IMR-90 (cell line): ENCODE measurements around the gene ROCK1. TPM values are rescaled to one million over a fixed set of nuclear protein-coding genes. Genes with fewer than 3 reads are reported as not detected.
"Not testable (repeated sequence)": the region's sequence is repeated elsewhere in the genome, so short reads cannot be mapped to it uniquely, and the experiment has no call there.

Experiments
- ATAC-seq: fragments of 200-7000 bp; cut with Tn5 transposase; 2 replicates; pipeline ENCODE4 v1.9.1; 2020; ENCODE audit warnings: low read depth, mild to moderate bottlenecking, moderate library complexity
- BruUV-seq: library from RNA; stranded (reverse); fragments of 400-500 nt; replicated peaks from 2 replicates; lab custom pipeline; 2021; lab: Mats Ljungman, UMichigan
- CTCF ChIA-PET: fragments of 300-600 bp; formaldehyde crosslinking; extraction: SDS; loops from one replicate; lab custom pipeline; 2021; ENCODE audit warnings: antibody characterized with exemption; lab: Yijun Ruan, JAX
- POLR2A ChIA-PET: fragments of 300-600 bp; sonication (Branson Sonifier 250); formaldehyde crosslinking; loops from one replicate; lab custom pipeline; 2022; ENCODE audit warnings: antibody characterized with exemption; ENCODE audit not compliant: unreplicated experiment; lab: Charles Lee
- DNase-seq: peaks from one replicate; pipeline ENCODE4 v3.0.0; 2013
- H2AFZ ChIP-seq: replicated peaks from 2 replicates; pipeline ENCODE3; 2013; ENCODE audit warnings: low read length, mild to moderate bottlenecking; ENCODE audit not compliant: poor library complexity
- H2AK5ac ChIP-seq: 2 replicates; pipeline ENCODE4 v1.6.1; 2013; ENCODE audit warnings: low read depth, low read length, inconsistent platforms
- H2AK9ac ChIP-seq: replicated peaks from 2 replicates; pipeline ENCODE3; 2013; ENCODE audit warnings: mild to moderate bottlenecking, low read depth, low read length, moderate library complexity; ENCODE audit not compliant: poor library complexity
- H2BK120ac ChIP-seq: 2 replicates; pipeline ENCODE4 v1.6.1; 2013; ENCODE audit warnings: low read depth, low read length, inconsistent platforms
- H2BK15ac ChIP-seq: 3 replicates; pipeline ENCODE4 v1.6.1; 2013; ENCODE audit warnings: low read depth, low read length, inconsistent platforms
- H2BK20ac ChIP-seq: 2 replicates; pipeline ENCODE4 v1.6.1; 2013; ENCODE audit warnings: low read depth, mild to moderate bottlenecking, inconsistent platforms, low read length, moderate library complexity
- H2BK5ac ChIP-seq: 2 replicates; pipeline ENCODE4 v1.6.1; 2013; ENCODE audit warnings: mild to moderate bottlenecking, low read depth, low read length, inconsistent platforms; ENCODE audit not compliant: poor library complexity, severe bottlenecking
- H3K14ac ChIP-seq: replicated peaks from 2 replicates; pipeline ENCODE4 v1.6.1; 2013; ENCODE audit warnings: low read depth, low read length, inconsistent platforms
- H3K18ac ChIP-seq: 2 replicates; pipeline ENCODE4 v1.6.1; 2013; ENCODE audit warnings: low read depth, low read length, control low read depth
- H3K23ac ChIP-seq: 2 replicates; pipeline ENCODE4 v1.6.1; 2013; ENCODE audit warnings: low read depth, low read length, inconsistent platforms
- H3K27ac ChIP-seq: 2 replicates; pipeline ENCODE4 v1.5.1; 2013; ENCODE audit warnings: mild to moderate bottlenecking, control low read depth, low read length; ENCODE audit not compliant: insufficient read depth
- H3K27me3 ChIP-seq: 2 replicates; pipeline ENCODE4 v1.6.1; 2013; ENCODE audit warnings: low read length; ENCODE audit not compliant: control insufficient read depth, insufficient read depth
- H3K36me3 ChIP-seq: 2 replicates; pipeline ENCODE4 v1.6.1; 2013; ENCODE audit warnings: low read length, mixed read lengths; ENCODE audit not compliant: control insufficient read depth, insufficient read depth
- H3K4ac ChIP-seq: 2 replicates; pipeline ENCODE4 v1.6.1; 2013; ENCODE audit warnings: low read depth, low read length, inconsistent platforms
- H3K4me1 ChIP-seq: 2 replicates; pipeline ENCODE4 v1.6.1; 2013; ENCODE audit warnings: low read length, mixed read lengths; ENCODE audit not compliant: control insufficient read depth, insufficient read depth
- H3K4me2 ChIP-seq: 2 replicates; pipeline ENCODE4 v1.6.1; 2013; ENCODE audit warnings: low read depth, mild to moderate bottlenecking, control low read depth, low read length, moderate library complexity
- H3K4me3 ChIP-seq: 2 replicates; pipeline ENCODE4 v1.5.1; 2013; ENCODE audit warnings: low read depth, mild to moderate bottlenecking, control low read depth, low read length, moderate library complexity; ENCODE audit not compliant: insufficient read depth
- H3K56ac ChIP-seq: 2 replicates; pipeline ENCODE4 v1.6.1; 2013; ENCODE audit warnings: low read length, inconsistent platforms; ENCODE audit not compliant: insufficient read depth; ENCODE audit errors: extremely low read depth
- H3K79me1 ChIP-seq, 2 experiments: 2 replicates each; pipeline ENCODE4 v1.6.1; 2013; ENCODE audit warnings: low read length in 2 of 2, inconsistent platforms in 1 of 2, low read depth in 1 of 2
- H3K9ac ChIP-seq: 2 replicates; pipeline ENCODE4 v1.6.1; 2013; ENCODE audit warnings: low read depth, low read length, control low read depth
- H3K9me1 ChIP-seq: 2 replicates; pipeline ENCODE4 v1.6.1; 2013; ENCODE audit warnings: low read length, inconsistent platforms; ENCODE audit not compliant: insufficient read depth
- H3K9me3 ChIP-seq: 2 replicates; pipeline ENCODE4 v1.6.1; 2013; ENCODE audit warnings: low read length; ENCODE audit not compliant: control insufficient read depth, insufficient read depth
- H4K20me1 ChIP-seq: 2 replicates; pipeline ENCODE4 v1.6.1; 2013; ENCODE audit warnings: low read length, inconsistent platforms; ENCODE audit not compliant: insufficient read depth
- H4K5ac ChIP-seq: 2 replicates; pipeline ENCODE4 v1.6.1; 2013; ENCODE audit warnings: mild to moderate bottlenecking, low read depth, low read length, control low read depth
- H4K8ac ChIP-seq, 2 experiments: 2 replicates each; pipeline ENCODE4 v1.6.1; 2013; ENCODE audit warnings: low read depth in 2 of 2, low read length in 2 of 2, control low read depth in 1 of 2, inconsistent platforms in 1 of 2
- H4K91ac ChIP-seq: 2 replicates; pipeline ENCODE4 v1.6.1; 2013; ENCODE audit warnings: low read depth, low read length, inconsistent platforms; ENCODE audit not compliant: insufficient read depth
- CEBPB ChIP-seq: IDR thresholded peaks from 2 replicates; pipeline ENCODE4 v1.6.1; 2012; ENCODE audit warnings: low read depth, low read length, improper control_type of control experiment
- FOS ChIP-seq: fragments of 150-350 bp; IDR thresholded peaks from 2 replicates; pipeline ENCODE4 v1.6.1; 2016; ENCODE audit warnings: low read depth, low read length
- RCOR1 ChIP-seq: IDR thresholded peaks from 2 replicates; pipeline ENCODE4 v1.6.1; 2012; ENCODE audit warnings: mild to moderate bottlenecking, low read length, improper control_type of control experiment; ENCODE audit not compliant: insufficient replicate concordance
- RFX5 ChIP-seq: IDR thresholded peaks from 2 replicates; pipeline ENCODE4 v1.8.0; 2012; ENCODE audit warnings: low read depth, mild to moderate bottlenecking, low read length, moderate library complexity
- WGBS, 2 experiments: methylation state at CpG; one replicate each; pipeline versions ENCODE4 v1.1.5 to v1.1.7; 2013; ENCODE audit warnings: missing lambda C conversion rate in 2 of 2; ENCODE audit not compliant: insufficient read length in 1 of 2; ENCODE audit errors: extremely low coverage in 2 of 2; 5-methylcytosine and 5-hydroxymethylcytosine counted together
- dilution Hi-C: fragments of 300-500 bp; cut with HindIII; formaldehyde crosslinking; loops from one replicate; pipeline ENCODE4 v1.14.3; 2018; ENCODE audit warnings: low sequenced_read_pairs; ENCODE audit not compliant: unreplicated experiment
- in situ Hi-C: fragments of 300-500 bp; cut with MboI; formaldehyde crosslinking; loops from 3 replicates; pipeline ENCODE4 v1.14.3; 2019; ENCODE audit warnings: low sequenced_read_pairs, inconsistent platforms, mixed read lengths
- intact Hi-C: fragments of 100-400 bp; cut with micrococcal nuclease; formaldehyde crosslinking; loops from 2 replicates; pipeline ENCODE4 v1.10.0; 2022
- polyA plus RNA-seq, 3 experiments: library from polyadenylated mRNA; depleted of rRNA; stranded (reverse); fragments of >200 nt; gene quantifications; 2 replicates each; pipeline ENCODE4 v1.2.3, GENCODE V29; 2012; ENCODE audit warnings: low replicate concordance in 1 of 3
- total RNA-seq: library from RNA; depleted of rRNA; stranded (reverse); fragments of >200 nt; gene quantifications from 2 replicates; pipeline ENCODE4 v1.2.3, GENCODE V29; 2012

The ROCK1 gene
- total and polyA plus RNA-seq, 2 of the 4 experiments (the other 2 are of a cell fraction): 9.9 to 17.0 TPM

- H2AK9ac ChIP-seq: no peak overlapping the region
- H3K4ac ChIP-seq: 0 out of 2 replicates have a peak overlapping the region, but pooled peaks have one; percentile 40
- no peak overlapping the region for H2AFZ ChIP-seq
- H2BK120ac ChIP-seq: peak overlapping the region; percentile 75; the same call in 1 of the 2 replicates
- no TSS peak for BruUV-seq
- peak overlapping the region; percentile 52; the same call in 1 of the 2 replicates for H3K14ac ChIP-seq
- H3K4me1 ChIP-seq: peaks cover 5% of the 10 kb centered on the region; the same call in 1 of the 2 replicates
- TF ChIP-seq FOS (no peak), CEBPB (peak; percentile 41; the same call in 1 of the 2 replicates), RCOR1 (no peak), RFX5 (no peak)
- H3K9me3 ChIP-seq: no peaks in the 10 kb centered on the region
- no peaks in the 10 kb centered on the region for H3K79me1 ChIP-seq
- H2AK5ac ChIP-seq: peak overlapping the region; percentile 82; the same call in 1 of the 2 replicates
- peak overlapping the region; percentile 76 for H2BK20ac ChIP-seq
- no peaks in the 10 kb centered on the region for H4K20me1 ChIP-seq
- H3K9ac ChIP-seq: no peak overlapping the region
- H3K18ac ChIP-seq: peak overlapping the region; percentile 42
- H3K23ac ChIP-seq: peak overlapping the region; percentile 56; the same call in 1 of the 2 replicates
- CTCF ChIA-PET: no interaction called here
- dilution Hi-C loops (no loop called here), intact Hi-C loops (loop anchor here (1.0 kb wide), 2 partner anchors 10 to 21 kb away; no protein-coding TSS in a partner anchor), in situ Hi-C loops (no loop called here)
- no CpG with 5 or more reads among the region's 5 CpGs for WGBS, 2 experiments
- DNase-seq (peak; percentile 42), ATAC-seq (peak; percentile 89)
- peak overlapping the region in 1 of 2 experiments; percentile 60; a peak in 1 of 4 replicates for H4K8ac ChIP-seq
- no peak overlapping the region for H2BK15ac ChIP-seq
- H4K5ac ChIP-seq: peak overlapping the region; percentile 34; the same call in 1 of the 2 replicates
- H2BK5ac ChIP-seq: peak overlapping the region; percentile 69
- peak overlapping the region; percentile 58 for H3K4me2 ChIP-seq
- no peaks in the 10 kb centered on the region for H3K36me3 ChIP-seq
- 0 out of 2 replicates have a peak overlapping the region, but pooled peaks have one; percentile 32 for H4K91ac ChIP-seq
- POLR2A ChIA-PET: no interaction called here
- H3K4me3 ChIP-seq: no peak overlapping the region
- no peak overlapping the region; the same call in 1 of the 2 replicates for H3K56ac ChIP-seq
- H3K27me3 ChIP-seq: no peaks in the 10 kb centered on the region
- peak overlapping the region; percentile 10; the same call in 1 of the 2 replicates for H3K27ac ChIP-seq
- H3K9me1 ChIP-seq: no peaks in the 10 kb centered on the region
These were observed 30.2 kb upstream of the ROCK1 start for GRCh38 chr18:21141668-21142422.

- dilution Hi-C loops, H3K36me3 ChIP-seq, H3K4me2 ChIP-seq, H2AK5ac ChIP-seq, H2AK9ac ChIP-seq, BruUV-seq, H3K9me3 ChIP-seq, H3K27ac ChIP-seq, in situ Hi-C loops, H3K4me3 ChIP-seq, H2BK5ac ChIP-seq, CTCF ChIA-PET, ATAC-seq, H2BK120ac ChIP-seq, H3K9ac ChIP-seq, H4K20me1 ChIP-seq, POLR2A ChIA-PET, H2BK15ac ChIP-seq, H3K9me1 ChIP-seq, H3K4ac ChIP-seq, H3K27me3 ChIP-seq, H3K18ac ChIP-seq, H4K91ac ChIP-seq, H3K23ac ChIP-seq, H2BK20ac ChIP-seq, H3K4me1 ChIP-seq, H3K56ac ChIP-seq, H4K8ac ChIP-seq, H3K14ac ChIP-seq, H4K5ac ChIP-seq, H3K79me1 ChIP-seq, H2AFZ ChIP-seq, DNase-seq: not testable (repeated sequence)
- no CpG with 5 or more reads among the region's 41 CpGs for WGBS, 2 experiments
- intact Hi-C loops: loop anchor here (10.0 kb wide), 1 partner anchor 187 kb away; no protein-coding TSS in a partner anchor
These were observed 26.3 kb upstream of the ROCK1 start for GRCh38 chr18:21137719-21138488.
